SK-N-SH (cell line): ENCODE measurements around the gene SLC23A3. TPM values are rescaled to one million over a fixed set of nuclear protein-coding genes. Genes with fewer than 3 reads are reported as not detected.
A peak's percentile ranks its signal among the peaks of the same experiment; 100 is the strongest.

Experiments used
- CTCF ChIA-PET: fragments of 300-600, 350-600 bp; formaldehyde crosslinking; extraction: SDS; loops from one replicate; lab custom pipeline; 2021; lab: Yijun Ruan, JAX
- POLR2A ChIA-PET: fragments of 350-600 bp; sonication (Branson Sonifier 250); formaldehyde crosslinking; extraction: SDS; loops from one replicate; lab custom pipeline; 2020; ENCODE audit warnings: antibody characterized with exemption, inconsistent platforms; lab: Yijun Ruan, JAX
- DNase-seq: peaks from one replicate; pipeline ENCODE4 v3.0.0; 2012
- H2AFZ ChIP-seq: fragments of 200-600 bp; sonication (generic); 2 replicates; pipeline ENCODE4 v1.8.1; 2016; ENCODE audit warnings: antibody characterized with exemption, mild to moderate bottlenecking, low read depth
- H3F3A ChIP-seq: fragments of 200-600 bp; sonication (generic); replicated peaks from 2 replicates; pipeline ENCODE3; 2016; ENCODE audit warnings: antibody characterized with exemption, mild to moderate bottlenecking; ENCODE audit not compliant: insufficient read depth
- H3K27ac ChIP-seq, 2 experiments: fragments of 200-500 bp in 1 of 2; fragments of 200-600 bp in 1 of 2; sonication (Bioruptor generic) in 1 of 2; sonication (generic), shearing (Covaris generic) in 1 of 2; 2 replicates each; pipeline versions ENCODE4 v1.5.1 to v1.6.1; 2014 to 2016; ENCODE audit warnings: low read depth in 2 of 2, inconsistent platforms in 1 of 2, low read length in 1 of 2, mild to moderate bottlenecking in 1 of 2, mixed read lengths in 1 of 2
- H3K27me3 ChIP-seq: fragments of 200-600 bp; sonication (generic), shearing (Covaris generic); 2 replicates; pipeline ENCODE4 v1.6.1; 2016; ENCODE audit warnings: mixed run types; ENCODE audit not compliant: insufficient read depth
- H3K36me3 ChIP-seq, 2 experiments: fragments of 200-500 bp in 1 of 2; fragments of 200-600 bp in 1 of 2; sonication (Bioruptor generic) in 1 of 2; sonication (generic) in 1 of 2; replicated peaks in 1 of 2; 2 replicates each; pipeline versions ENCODE3 to v1.5.1; 2014 to 2016; ENCODE audit warnings: low read length in 1 of 2, mild to moderate bottlenecking in 1 of 2; ENCODE audit not compliant: insufficient read depth in 2 of 2, control insufficient read depth in 1 of 2
- H3K4me1 ChIP-seq, 2 experiments: fragments of 200-500 bp in 1 of 2; fragments of 200-600 bp in 1 of 2; sonication (Bioruptor generic) in 1 of 2; sonication (generic), shearing (Covaris generic) in 1 of 2; 2 replicates each; pipeline versions ENCODE4 v1.5.1 to v1.6.1; 2014 to 2016; ENCODE audit warnings: low read depth in 1 of 2, low read length in 1 of 2, mixed run types in 1 of 2; ENCODE audit not compliant: insufficient read depth in 2 of 2, control insufficient read depth in 1 of 2
- H3K4me2 ChIP-seq: fragments of 200-600 bp; sonication (generic), shearing (Covaris generic); 2 replicates; pipeline ENCODE4 v1.6.1; 2017; ENCODE audit warnings: mixed run types
- H3K4me3 ChIP-seq, 2 experiments: fragments of 200-500 bp in 1 of 2; fragments of 200-600 bp in 1 of 2; sonication (Bioruptor generic) in 1 of 2; sonication (generic), shearing (Covaris generic) in 1 of 2; 2 replicates each; pipeline versions ENCODE4 v1.5.1 to v1.8.1; 2014 to 2016; ENCODE audit warnings: low read depth in 2 of 2, inconsistent platforms in 1 of 2, low read length in 1 of 2, mild to moderate bottlenecking in 1 of 2, mixed read lengths in 1 of 2, moderate library complexity in 1 of 2
- H3K79me2 ChIP-seq: fragments of 200-600 bp; sonication (generic); 2 replicates; pipeline ENCODE4 v1.8.1; 2017; ENCODE audit warnings: mild to moderate bottlenecking; ENCODE audit not compliant: insufficient read depth
- H3K9ac ChIP-seq: fragments of 200-600 bp; sonication (generic); 2 replicates; pipeline ENCODE4 v1.6.1; 2017; ENCODE audit warnings: mixed run types
- H3K9me2 ChIP-seq: fragments of 200-600 bp; sonication (generic); 2 replicates; pipeline ENCODE4 v1.6.1; 2017; ENCODE audit warnings: mixed run types
- H3K9me3 ChIP-seq: fragments of 200-600 bp; sonication (generic); 2 replicates; pipeline ENCODE4 v1.6.1; 2017; ENCODE audit warnings: mixed run types, mild to moderate bottlenecking, moderate library complexity
- H4K20me1 ChIP-seq: fragments of 200-600 bp; sonication (generic); 2 replicates; pipeline ENCODE4 v1.6.1; 2017; ENCODE audit warnings: mild to moderate bottlenecking, mixed run types; ENCODE audit not compliant: insufficient read depth
- FOXM1 ChIP-seq: IDR thresholded peaks from 2 replicates; pipeline ENCODE4 v1.4.0; 2012; ENCODE audit warnings: low read depth, mild to moderate bottlenecking
- GABPA ChIP-seq: IDR thresholded peaks from 2 replicates; pipeline ENCODE4 v1.4.0; 2012; ENCODE audit warnings: low read depth, mild to moderate bottlenecking
- MEF2A ChIP-seq: IDR thresholded peaks from 2 replicates; pipeline ENCODE4 v1.4.0; 2012; ENCODE audit warnings: low read depth, borderline replicate concordance
- MXI1 ChIP-seq: IDR thresholded peaks from 2 replicates; pipeline ENCODE4 v1.6.1; 2012; ENCODE audit warnings: mild to moderate bottlenecking, low read depth, low read length, improper control_type of control experiment
- NFIC ChIP-seq: IDR thresholded peaks from 2 replicates; pipeline ENCODE4 v1.4.0; 2012; ENCODE audit warnings: borderline replicate concordance
- NRF1 ChIP-seq: IDR thresholded peaks from 2 replicates; pipeline ENCODE4 v1.6.1; 2012; ENCODE audit warnings: low read depth, mild to moderate bottlenecking, low read length
- RCOR1 ChIP-seq: fragments of 150-350 bp; IDR thresholded peaks from 2 replicates; pipeline ENCODE4 v1.6.1; 2017; ENCODE audit warnings: antibody characterized with exemption, low read length
- SMC3 ChIP-seq: IDR thresholded peaks from 2 replicates; pipeline ENCODE4 v1.6.1; 2012; ENCODE audit warnings: low read depth, low read length, improper control_type of control experiment
- TAF1 ChIP-seq: IDR thresholded peaks from 2 replicates; pipeline ENCODE4 v1.6.1; 2012; ENCODE audit warnings: low read depth, mild to moderate bottlenecking, low read length, moderate library complexity, borderline replicate concordance
- WGBS: methylation state at CpG from one replicate; pipeline ENCODE4 v1.1.6; 2017; ENCODE audit warnings: low lambda C conversion rate; 5-methylcytosine and 5-hydroxymethylcytosine counted together
- polyA plus RNA-seq, 3 experiments: library from polyadenylated mRNA; depleted of rRNA; stranded (reverse); fragments of >200 nt; gene quantifications; 2 replicates each; pipeline ENCODE4 v1.2.3, GENCODE V29; 2012
- TF ChIP-seq, protein P1 (sequence below): IDR thresholded peaks from 2 replicates; pipeline ENCODE4 v1.6.1; 2012; ENCODE audit warnings: mild to moderate bottlenecking, low read depth, low read length, moderate library complexity
- TF ChIP-seq, protein P2 (sequence below): fragments of 150-350 bp; IDR thresholded peaks from 2 replicates; pipeline ENCODE4 v1.6.1; 2016; ENCODE audit warnings: mild to moderate bottlenecking, low read depth, low read length
- TF ChIP-seq, protein P3 (sequence below): IDR thresholded peaks from 2 replicates; pipeline ENCODE4 v1.4.0; 2012; ENCODE audit warnings: low read depth, borderline replicate concordance

Gene SLC23A3
- polyA plus RNA-seq, 1 of the 3 experiments (the other 2 are of a cell fraction) = 2.1 TPM

DNA sequence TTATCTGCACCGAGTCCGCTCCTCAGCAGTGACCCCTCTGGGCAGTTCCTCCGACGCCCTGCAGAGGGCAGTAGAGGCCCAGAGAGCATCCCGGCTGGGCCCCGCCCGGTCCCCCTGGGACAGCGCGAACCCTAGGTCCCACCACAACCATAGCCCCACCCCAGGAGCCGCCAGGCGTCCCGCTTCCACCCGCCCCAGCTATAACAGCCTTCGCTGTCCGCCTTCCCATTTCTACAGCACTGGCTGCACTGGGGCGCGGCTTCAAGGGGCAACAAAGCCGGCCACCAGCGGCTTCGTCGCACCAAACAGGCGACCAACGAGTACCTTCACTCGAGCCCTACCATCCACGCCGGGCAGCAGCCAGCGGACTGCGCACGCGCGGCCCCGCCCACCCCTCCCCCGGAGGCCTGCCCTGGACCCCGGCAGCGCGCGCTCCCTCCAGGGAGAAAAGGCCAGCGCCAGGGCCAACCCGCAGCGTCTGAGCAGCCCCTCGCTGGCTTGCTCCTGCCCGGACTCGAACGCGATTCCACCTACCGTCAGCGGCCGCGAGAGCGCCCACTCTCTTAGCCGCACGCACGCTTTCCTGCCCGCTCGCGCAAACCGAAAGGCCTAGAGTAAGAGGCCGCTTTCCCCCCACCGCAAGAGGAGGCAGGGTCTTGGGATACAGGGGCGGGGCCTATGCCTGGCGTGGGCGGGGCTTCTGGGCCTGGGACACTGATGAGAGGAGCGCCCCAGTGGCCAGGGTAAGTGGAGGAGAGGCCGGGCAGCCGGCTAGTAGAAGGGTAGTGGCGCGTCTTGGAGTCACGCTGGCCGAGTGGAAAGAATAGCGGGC lies 9.4 kb downstream of the SLC23A3 start, which contains the start of gene NHEJ1 (continued):
- TF ChIP-seq, protein P1, sequence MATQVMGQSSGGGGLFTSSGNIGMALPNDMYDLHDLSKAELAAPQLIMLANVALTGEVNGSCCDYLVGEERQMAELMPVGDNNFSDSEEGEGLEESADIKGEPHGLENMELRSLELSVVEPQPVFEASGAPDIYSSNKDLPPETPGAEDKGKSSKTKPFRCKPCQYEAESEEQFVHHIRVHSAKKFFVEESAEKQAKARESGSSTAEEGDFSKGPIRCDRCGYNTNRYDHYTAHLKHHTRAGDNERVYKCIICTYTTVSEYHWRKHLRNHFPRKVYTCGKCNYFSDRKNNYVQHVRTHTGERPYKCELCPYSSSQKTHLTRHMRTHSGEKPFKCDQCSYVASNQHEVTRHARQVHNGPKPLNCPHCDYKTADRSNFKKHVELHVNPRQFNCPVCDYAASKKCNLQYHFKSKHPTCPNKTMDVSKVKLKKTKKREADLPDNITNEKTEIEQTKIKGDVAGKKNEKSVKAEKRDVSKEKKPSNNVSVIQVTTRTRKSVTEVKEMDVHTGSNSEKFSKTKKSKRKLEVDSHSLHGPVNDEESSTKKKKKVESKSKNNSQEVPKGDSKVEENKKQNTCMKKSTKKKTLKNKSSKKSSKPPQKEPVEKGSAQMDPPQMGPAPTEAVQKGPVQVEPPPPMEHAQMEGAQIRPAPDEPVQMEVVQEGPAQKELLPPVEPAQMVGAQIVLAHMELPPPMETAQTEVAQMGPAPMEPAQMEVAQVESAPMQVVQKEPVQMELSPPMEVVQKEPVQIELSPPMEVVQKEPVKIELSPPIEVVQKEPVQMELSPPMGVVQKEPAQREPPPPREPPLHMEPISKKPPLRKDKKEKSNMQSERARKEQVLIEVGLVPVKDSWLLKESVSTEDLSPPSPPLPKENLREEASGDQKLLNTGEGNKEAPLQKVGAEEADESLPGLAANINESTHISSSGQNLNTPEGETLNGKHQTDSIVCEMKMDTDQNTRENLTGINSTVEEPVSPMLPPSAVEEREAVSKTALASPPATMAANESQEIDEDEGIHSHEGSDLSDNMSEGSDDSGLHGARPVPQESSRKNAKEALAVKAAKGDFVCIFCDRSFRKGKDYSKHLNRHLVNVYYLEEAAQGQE = 0 out of 2 replicates have a peak, but pooled peaks have one; percentile 36
- TF ChIP-seq, protein P2, sequence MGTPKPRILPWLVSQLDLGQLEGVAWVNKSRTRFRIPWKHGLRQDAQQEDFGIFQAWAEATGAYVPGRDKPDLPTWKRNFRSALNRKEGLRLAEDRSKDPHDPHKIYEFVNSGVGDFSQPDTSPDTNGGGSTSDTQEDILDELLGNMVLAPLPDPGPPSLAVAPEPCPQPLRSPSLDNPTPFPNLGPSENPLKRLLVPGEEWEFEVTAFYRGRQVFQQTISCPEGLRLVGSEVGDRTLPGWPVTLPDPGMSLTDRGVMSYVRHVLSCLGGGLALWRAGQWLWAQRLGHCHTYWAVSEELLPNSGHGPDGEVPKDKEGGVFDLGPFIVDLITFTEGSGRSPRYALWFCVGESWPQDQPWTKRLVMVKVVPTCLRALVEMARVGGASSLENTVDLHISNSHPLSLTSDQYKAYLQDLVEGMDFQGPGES = no peak
- no peak for TF ChIP-seq FOXM1
- TF ChIP-seq NFIC = no peak
- 0 out of 2 replicates have a peak, but pooled peaks have one; percentile 21 for TF ChIP-seq GABPA
- no peak for TF ChIP-seq MEF2A
- peak; percentile 44; the same call in 1 of the 2 replicates for TF ChIP-seq TAF1
- TF ChIP-seq SMC3 = peak; percentile 62
- 0 out of 2 replicates have a peak, but pooled peaks have one; percentile 29 for TF ChIP-seq MXI1

DNA sequence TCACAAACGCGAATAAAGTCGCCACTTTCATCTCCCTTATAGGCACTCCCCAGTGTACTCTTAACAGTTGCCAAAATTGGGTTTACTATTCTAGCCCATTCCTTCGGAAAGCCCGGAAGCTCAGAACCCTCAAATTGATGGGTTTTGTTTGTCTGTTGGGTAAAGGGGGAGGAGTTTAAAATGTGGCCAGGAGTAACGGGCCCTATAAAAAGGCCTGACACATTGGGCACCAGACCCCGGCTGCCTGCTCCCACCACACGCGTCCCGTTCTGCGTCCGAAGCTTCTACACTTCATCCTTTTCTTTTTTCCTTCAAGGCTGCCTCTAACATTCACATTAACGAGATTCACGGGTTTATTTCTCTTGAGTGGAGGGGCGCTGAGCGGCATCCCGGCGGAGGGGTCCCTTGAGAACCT lies 10.1 kb downstream of the SLC23A3 start:
- CTCF ChIA-PET = interaction anchor here (0.6 to 14.9 kb wide), 69 partner anchors 9 to 352 kb away, joined by 3 to 205 read pairs (median 4); partner anchors contain the start of genes ABCB6, ANKZF1, ATG9A and CFAP65
- WGBS = 25% methylated on average over 18 of the region's 18 CpGs
- TF ChIP-seq RCOR1 (no peak), NRF1 (no peak), SMC3 (no peak)
- TF ChIP-seq, protein P2 = no peak
- TF ChIP-seq, protein P3, sequence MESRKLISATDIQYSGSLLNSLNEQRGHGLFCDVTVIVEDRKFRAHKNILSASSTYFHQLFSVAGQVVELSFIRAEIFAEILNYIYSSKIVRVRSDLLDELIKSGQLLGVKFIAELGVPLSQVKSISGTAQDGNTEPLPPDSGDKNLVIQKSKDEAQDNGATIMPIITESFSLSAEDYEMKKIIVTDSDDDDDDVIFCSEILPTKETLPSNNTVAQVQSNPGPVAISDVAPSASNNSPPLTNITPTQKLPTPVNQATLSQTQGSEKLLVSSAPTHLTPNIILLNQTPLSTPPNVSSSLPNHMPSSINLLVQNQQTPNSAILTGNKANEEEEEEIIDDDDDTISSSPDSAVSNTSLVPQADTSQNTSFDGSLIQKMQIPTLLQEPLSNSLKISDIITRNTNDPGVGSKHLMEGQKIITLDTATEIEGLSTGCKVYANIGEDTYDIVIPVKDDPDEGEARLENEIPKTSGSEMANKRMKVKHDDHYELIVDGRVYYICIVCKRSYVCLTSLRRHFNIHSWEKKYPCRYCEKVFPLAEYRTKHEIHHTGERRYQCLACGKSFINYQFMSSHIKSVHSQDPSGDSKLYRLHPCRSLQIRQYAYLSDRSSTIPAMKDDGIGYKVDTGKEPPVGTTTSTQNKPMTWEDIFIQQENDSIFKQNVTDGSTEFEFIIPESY = no peak
- peaks cover 2% of the 10 kb centered on the region; the same call in 1 of the 2 replicates for H3K79me2 ChIP-seq
- H3K9me3 ChIP-seq = no peaks in the 10 kb centered on the region
- H3K27ac ChIP-seq = peak overlapping the region; percentile 90 to 99; a peak in 3 of 4 replicates
- no peaks in the 10 kb centered on the region for H4K20me1 ChIP-seq
- POLR2A ChIA-PET = interaction anchor here (0.7 kb wide), 1 partner anchor 119 kb away, joined by 3 read pairs; the partner anchor contains the start of gene CFAP65
- H3K9ac ChIP-seq = peak overlapping the region; percentile 81; the same call in 1 of the 2 replicates
- peak overlapping the region; percentile 69 to 75 for H3K4me3 ChIP-seq
- H3K4me2 ChIP-seq = peak overlapping the region; percentile 97
- peaks cover 12% of the 10 kb centered on the region for H3F3A ChIP-seq
- no peak for DNase-seq
- no peaks in the 10 kb centered on the region for H3K9me2 ChIP-seq
- peaks cover 0 to 11% of the 10 kb centered on the region in 2 experiments; a peak in 1 of 4 replicates for H3K4me1 ChIP-seq
- no peaks in the 10 kb centered on the region for H3K27me3 ChIP-seq
- peak overlapping the region; percentile 83 for H2AFZ ChIP-seq
- H3K36me3 ChIP-seq = peaks cover 0 to 14% of the 10 kb centered on the region in 2 experiments
